ENCODE data around the gene ACTL7B.
"Not testable (repeated sequence)": the region's sequence is repeated elsewhere in the genome, so short reads cannot be mapped to it uniquely, and the experiment has no call there.

The ACTL7B gene

DNA sequence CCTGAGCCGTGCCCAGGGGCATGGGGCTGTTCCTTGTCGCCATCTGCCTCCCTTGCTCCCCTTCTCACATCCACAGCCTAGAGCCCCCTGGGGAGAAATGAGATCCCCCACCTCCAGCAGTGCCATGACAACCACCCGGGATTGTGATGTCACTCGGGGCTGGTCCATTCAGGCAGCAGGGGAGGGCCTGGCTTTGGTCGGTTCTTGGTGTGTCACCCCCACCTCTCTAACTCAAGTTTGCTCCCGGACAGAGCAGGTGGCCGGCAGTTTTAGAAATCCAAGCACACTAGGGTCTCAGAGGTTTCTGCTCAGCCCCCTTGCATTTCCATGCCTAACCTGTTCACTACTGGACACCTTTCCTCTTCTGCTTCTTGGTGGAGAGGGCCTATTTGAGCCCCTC lies at the start of gene ACTL7B:
ACTL7B (minus strand) TSS at position 99 of the 400 bp plus-strand sequence; CDS start at position 43, 56 bp downstream.
- DNase-seq (ENCODE audit: low spot score) = no peak

DNA sequence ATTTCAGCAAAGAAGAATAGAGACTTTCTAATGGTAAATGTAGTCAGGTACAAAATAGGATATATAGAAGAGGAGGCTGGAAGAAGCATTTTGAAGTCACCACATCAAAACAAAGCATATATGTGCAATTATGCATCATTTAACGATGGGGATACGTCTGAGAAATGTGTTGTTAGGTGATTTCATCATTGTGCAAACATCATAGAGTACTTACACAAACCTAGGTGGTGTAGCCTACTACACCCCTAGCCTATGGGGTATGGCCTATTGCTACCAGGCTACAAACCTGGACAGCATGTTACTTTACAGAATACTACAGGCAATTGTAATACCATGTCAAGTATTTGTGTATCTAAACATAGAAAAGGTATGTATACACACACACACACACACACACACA lies 49.7 kb upstream of the ACTL7B start:
- no peak for DNase-seq (ENCODE audit: low spot score)

- DNase-seq (ENCODE audit: low spot score) = no peak
Observed at GRCh38 chr9:108904161-108904560, 48.4 kb upstream of the ACTL7B start.

DNA sequence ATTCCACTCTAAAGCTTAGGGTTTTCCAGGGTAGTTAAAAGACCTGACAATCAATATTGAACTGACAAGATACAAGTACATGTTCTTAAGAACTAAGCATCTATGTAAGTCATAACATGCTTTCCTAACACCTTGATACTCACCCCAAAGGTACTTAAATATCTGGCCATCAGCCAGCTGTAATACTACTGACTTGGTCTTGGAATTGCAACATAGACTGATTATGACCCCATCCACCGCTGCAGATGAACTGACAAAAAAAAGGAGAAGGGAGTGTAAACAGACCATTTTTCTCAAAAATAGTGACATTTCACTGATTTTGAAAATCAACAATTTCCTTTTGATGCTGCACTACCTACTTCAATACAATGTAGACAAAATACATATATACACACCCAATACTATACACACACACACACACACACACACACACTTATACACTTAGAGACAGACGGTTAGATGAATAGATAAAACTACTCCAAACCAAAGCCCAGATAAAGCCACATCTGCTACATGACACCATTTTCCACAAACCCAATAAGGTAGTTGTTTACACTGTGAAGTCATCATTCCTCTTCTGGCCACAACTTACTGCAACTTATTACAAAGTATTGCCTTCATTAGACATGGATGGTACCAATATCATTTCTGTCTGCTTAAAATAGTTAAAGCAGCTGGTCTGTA lies 47.8 kb upstream of the ACTL7B start:
- DNase-seq (ENCODE audit: low spot score) = no peak

DNA sequence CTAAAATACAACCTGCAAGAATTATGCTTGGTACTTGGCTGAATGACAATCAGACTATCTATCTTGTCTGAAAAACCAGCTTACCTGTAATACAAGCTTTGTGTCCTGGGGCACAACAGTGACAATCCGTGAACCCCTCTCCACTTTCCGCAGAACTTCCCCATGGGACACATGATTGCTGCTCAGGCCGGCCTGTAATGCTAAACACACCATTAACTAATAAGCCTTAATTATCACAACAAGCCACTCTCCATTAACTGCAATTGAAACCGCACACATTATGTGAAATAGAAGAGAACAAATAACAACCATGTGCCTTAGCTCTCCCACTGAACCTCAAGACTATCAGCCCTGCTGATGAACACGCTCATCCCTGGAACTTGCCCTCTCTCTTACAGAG lies 44.4 kb upstream of the ACTL7B start:
- DNase-seq (ENCODE audit: low spot score) = no peak

DNA sequence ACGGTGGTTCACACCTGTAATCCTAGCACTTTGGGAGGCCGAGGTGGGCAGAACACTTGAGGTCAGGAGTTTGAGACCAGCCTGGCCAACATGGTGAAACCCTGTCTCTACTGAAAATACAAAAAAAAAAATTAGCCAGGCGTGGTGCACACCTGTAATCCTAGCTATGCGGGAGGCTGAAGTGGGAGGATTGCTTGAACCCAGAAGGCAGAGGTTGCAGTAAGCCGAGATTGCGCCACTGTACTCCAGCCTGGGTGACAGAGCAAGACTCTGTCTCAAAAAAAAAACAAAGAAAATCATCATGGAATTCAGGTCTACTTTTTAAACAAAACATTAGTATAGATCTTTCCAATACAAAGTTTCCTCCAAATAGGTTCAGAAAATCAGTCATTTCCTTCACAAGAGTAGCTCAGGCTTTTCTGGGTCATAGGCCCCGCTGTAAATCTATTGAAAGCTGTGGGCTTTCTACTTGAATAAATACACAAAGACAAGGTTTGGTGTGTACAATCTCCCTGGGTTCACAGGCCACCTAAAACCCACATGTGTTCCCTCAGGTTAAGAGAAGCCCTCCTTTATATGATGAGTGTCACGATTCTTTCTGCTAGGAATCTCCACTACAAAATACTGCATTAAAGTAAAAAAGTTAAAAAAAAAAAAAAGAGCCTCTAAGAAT lies 43.4 kb upstream of the ACTL7B start:
- DNase-seq (ENCODE audit: low spot score) = not testable (repeated sequence)

GRCh38 chr9:108897324-108898096 lies 41.7 kb upstream of the ACTL7B start:
- DNase-seq (ENCODE audit: low spot score) = no peak

DNA sequence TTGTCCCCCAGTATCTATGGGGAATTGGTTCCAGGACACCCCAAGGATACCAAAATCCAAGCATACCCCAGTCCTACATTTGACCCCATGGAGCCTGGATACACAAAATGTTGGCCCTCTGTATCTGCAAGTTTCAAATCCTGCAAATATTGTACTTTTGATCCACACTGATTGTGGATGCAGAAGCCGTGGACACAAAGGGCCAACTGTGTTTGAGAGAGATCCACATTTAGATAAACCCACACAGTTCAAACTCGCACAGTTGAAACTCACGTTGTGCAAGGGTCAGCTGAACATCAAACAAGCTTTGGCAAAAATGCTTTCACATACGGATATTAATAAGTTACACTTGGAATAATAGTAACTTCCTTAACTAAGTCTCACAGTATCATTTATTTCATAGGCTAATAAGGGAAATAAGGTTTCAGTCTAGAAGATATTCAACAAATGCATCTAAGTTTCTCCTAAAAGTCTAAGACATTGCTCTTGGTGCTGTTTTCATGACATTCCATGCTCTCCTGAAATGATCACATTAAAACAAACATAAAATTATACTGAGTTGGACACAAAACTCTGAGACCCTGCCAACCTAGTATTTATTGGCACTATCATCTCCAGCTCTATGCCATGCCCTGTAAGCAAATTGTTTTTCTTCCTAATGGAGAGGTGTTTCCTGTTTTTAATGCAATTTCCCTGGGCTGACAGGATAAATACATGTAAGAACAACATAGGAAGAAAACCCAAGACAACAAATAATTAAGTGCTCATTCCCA lies 38.6 kb upstream of the ACTL7B start:
- DNase-seq (ENCODE audit: low spot score) = no peak

- DNase-seq (ENCODE audit: low spot score) = no peak
Observed at GRCh38 chr9:108889649-108890067, 33.9 kb upstream of the ACTL7B start.

GRCh38 chr9:108886594-108887271 lies 30.9 kb upstream of the ACTL7B start:
- not testable (repeated sequence) for DNase-seq (ENCODE audit: low spot score)

DNA sequence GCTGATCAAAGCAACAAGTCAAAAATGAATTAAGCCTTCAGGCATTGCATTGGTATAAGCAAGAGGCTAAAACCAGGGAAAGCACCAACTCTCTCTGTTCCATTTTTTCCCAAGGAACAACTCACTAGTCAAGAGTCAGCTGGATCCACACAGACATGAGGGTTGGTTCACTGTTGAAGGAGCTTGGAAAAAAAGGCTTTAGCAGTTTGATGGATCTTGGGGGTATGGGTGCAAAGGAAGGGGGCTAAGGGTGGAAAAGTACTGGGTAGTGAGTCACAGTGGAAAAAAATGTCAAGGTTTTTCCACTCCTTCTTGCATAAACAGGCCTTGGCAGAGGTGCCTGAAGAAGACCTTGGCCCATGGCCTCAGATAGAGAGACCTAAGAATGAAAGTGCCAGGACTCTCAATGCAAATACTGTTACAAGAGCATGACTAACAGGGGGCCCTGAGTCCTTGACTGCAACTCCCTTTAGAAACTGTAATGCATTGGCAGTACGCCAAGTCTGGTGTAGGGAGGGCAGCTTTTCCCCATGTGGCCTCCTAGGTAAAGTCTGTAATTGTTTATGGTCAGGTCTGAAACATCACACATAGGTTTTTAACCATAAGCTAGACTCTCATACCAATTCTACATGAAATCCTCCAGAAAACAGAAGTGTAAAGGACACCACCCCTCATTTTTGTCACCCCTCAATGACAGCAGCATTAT lies 30.0 kb upstream of the ACTL7B start:
- no peak for DNase-seq (ENCODE audit: low spot score)

DNA sequence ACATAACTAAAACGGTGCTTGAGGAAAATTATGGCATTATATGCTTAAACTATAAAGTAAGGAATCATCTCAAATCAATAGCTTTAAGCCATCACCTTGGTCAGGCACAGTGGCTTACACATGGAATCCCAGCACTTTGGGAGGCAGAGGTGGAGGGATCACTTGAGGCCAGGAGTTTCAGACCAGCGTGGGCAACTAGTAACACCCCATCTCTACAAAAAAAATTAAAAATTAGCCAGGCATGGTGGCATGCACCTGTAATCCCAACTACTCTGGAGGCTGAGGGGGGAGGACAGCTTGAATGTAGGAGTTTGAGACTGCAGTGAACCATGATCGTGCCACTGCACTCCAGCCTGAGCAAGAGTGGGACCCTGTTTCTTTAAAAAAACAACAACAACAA lies 28.9 kb upstream of the ACTL7B start:
- no peak for DNase-seq (ENCODE audit: low spot score)

- DNase-seq (ENCODE audit: low spot score) = no peak
Observed at GRCh38 chr9:108883085-108883484, 27.3 kb upstream of the ACTL7B start.

GRCh38 chr9:108882052-108882888 lies 26.5 kb upstream of the ACTL7B start:
- DNase-seq (ENCODE audit: low spot score) = no peak

- DNase-seq (ENCODE audit: low spot score) = no peak
Observed at GRCh38 chr9:108880738-108881316, 25.0 kb upstream of the ACTL7B start.

DNA sequence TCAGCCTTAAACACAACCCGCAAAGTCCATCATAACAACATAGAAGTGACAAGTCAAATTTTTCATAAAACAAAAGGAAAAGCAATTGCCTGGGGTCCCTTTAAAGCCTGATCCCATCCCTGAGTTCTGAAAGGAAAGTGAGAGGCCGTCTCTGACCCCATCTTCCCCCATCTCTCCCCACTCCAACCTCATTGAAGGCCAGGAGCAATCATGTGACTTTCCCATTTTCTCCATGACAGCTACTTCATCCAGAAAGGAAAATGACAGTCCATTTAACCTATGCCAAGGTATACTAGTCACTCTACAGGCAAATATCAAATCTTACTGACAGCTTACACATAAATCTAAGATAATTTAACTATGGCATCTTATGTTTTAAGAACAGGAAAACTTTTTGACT lies 21.7 kb upstream of the ACTL7B start:
- no peak for DNase-seq (ENCODE audit: low spot score)

GRCh38 chr9:108876425-108876824 lies 20.6 kb upstream of the ACTL7B start:
- no peak for DNase-seq (ENCODE audit: low spot score)

DNA sequence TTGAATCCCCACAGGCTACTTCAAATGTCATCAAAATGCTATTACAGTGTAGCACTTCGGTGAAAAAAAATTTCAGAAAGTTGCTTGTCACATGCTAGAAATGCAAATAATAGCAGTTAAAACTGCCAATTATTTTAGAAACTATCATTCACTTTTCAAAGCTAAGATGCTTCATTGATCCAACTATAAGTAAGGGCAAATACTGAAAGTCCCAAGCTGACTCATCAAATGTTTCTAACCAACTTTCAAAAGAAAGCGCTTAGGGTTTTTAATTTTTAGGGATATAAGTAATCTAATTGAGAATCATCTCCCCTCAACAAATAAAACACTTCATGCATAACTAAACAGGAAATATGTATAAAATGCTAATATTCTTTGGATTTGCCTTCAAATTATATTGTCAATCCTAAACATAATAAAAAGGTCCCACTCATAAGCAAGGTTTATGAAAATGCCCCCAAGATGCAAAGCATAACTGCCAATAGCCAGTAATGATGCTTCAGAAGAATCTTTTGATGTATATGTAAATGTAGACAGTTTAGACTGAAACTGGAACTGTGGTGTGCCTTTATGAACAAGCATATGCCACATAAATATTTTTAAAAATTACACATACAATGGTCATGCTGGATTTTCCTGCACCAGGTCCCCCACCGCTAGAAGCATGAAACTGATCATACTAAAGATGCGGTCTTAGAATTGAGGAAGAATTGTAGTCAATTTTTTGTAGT lies 18.4 kb upstream of the ACTL7B start:
- DNase-seq (ENCODE audit: low spot score) = no peak

Measured in Ammon's horn (tissue), 1 donor.